GM21381 (cell line): ENCODE data around the gene EDIL3.

Experiments
- ATAC-seq: cut with Tn5 transposase; IDR thresholded peaks from one replicate; pipeline ENCODE4 v1.9.1; 2021; ENCODE audit warnings: mild to moderate bottlenecking, moderate library complexity; ENCODE audit not compliant: unreplicated experiment

EDIL3 gene

GRCh38 chr5:83973925-83974815 is 410.5 kb downstream of the EDIL3 start:
- no peak for ATAC-seq

- ATAC-seq, result no peak
Measured at GRCh38 chr5:83972909-83973308, 411.8 kb downstream of the EDIL3 start.

- no peak for ATAC-seq
Measured at GRCh38 chr5:83972236-83972635, 412.4 kb downstream of the EDIL3 start.

- ATAC-seq, result no peak
Measured at GRCh38 chr5:83967417-83967816, 417.3 kb downstream of the EDIL3 start.

- no peak for ATAC-seq
Measured at GRCh38 chr5:83965441-83965840, 419.2 kb downstream of the EDIL3 start.

GRCh38 chr5:83964271-83964670 is 420.4 kb downstream of the EDIL3 start:
- ATAC-seq, result no peak

- no peak for ATAC-seq
Measured at GRCh38 chr5:83957188-83957587, 427.5 kb downstream of the EDIL3 start.

- ATAC-seq, result no peak
Measured at GRCh38 chr5:83956386-83956785, 428.3 kb downstream of the EDIL3 start.

GRCh38 chr5:83955916-83956315 is 428.8 kb downstream of the EDIL3 start:
- no peak for ATAC-seq

GRCh38 chr5:83947763-83948162 is 436.9 kb downstream of the EDIL3 start:
- no peak for ATAC-seq

- no peak for ATAC-seq
Measured at GRCh38 chr5:83946516-83946915, 438.2 kb downstream of the EDIL3 start.

- ATAC-seq, result no peak
Measured at GRCh38 chr5:83942155-83942554, 442.5 kb downstream of the EDIL3 start.

GRCh38 chr5:83937837-83938236 is 446.8 kb downstream of the EDIL3 start:
- ATAC-seq, result no peak

- no peak for ATAC-seq
Measured at GRCh38 chr5:83931969-83932368, 452.7 kb downstream of the EDIL3 start.

GRCh38 chr5:83927140-83927733 is 457.4 kb downstream of the EDIL3 start:
- ATAC-seq, result peak; percentile 68

GRCh38 chr5:83925955-83926337 is 458.7 kb downstream of the EDIL3 start:
- no peak for ATAC-seq

GRCh38 chr5:83925321-83925954 is 459.2 kb downstream of the EDIL3 start:
- ATAC-seq, result no peak

- ATAC-seq, result no peak
Measured at GRCh38 chr5:83924891-83925290, 459.8 kb downstream of the EDIL3 start.

GRCh38 chr5:83924171-83924570 is 460.5 kb downstream of the EDIL3 start:
- ATAC-seq, result no peak

GRCh38 chr5:83922699-83923098 is 462.0 kb downstream of the EDIL3 start:
- no peak for ATAC-seq

- no peak for ATAC-seq
Measured at GRCh38 chr5:83921666-83922193, 462.9 kb downstream of the EDIL3 start.
